OCI-LY7 (cell line): ENCODE measurements around the gene TBPL2.

ENCODE experiments used
- EZH2phosphoT487 ChIP-seq: fragments of 200-600 bp; sonication (generic); IDR thresholded peaks from 2 replicates; pipeline ENCODE4 v1.6.1; 2018; ENCODE audit warnings: low read depth, borderline replicate concordance, mild to moderate bottlenecking, mixed run types, antibody characterized with exemption, low read length, moderate library complexity, mixed read lengths
- TF ChIP-seq, protein P1 (sequence below): fragments of 200-600 bp; sonication (generic); conservative IDR thresholded peaks from 2 replicates; pipeline ENCODE4 v1.5.1; 2014; ENCODE audit warnings: mild to moderate bottlenecking, antibody characterized with exemption, low read length, moderate library complexity, mixed read lengths

DNA sequence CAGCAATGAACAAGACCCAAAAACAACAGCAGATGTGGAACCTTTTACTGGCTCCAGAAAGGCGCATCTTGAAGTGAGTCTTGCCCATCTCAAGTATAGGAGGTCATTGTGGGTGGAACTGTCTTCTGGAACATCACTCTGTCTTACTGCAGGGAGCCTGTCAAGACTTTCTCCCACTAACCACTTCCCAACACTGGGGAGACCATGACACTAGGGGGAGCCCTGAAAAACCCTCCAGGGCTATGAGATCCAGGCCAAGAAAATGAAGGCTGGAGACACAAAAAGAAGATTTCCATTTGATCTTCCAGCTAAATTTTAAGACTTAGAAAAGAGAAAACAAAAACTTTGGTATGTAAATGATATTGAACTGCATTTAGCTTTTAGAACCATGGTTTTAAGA is 15.3 kb downstream of the TBPL2 start:
- no peak for TF ChIP-seq EZH2phosphoT487
- TF ChIP-seq, protein P1, sequence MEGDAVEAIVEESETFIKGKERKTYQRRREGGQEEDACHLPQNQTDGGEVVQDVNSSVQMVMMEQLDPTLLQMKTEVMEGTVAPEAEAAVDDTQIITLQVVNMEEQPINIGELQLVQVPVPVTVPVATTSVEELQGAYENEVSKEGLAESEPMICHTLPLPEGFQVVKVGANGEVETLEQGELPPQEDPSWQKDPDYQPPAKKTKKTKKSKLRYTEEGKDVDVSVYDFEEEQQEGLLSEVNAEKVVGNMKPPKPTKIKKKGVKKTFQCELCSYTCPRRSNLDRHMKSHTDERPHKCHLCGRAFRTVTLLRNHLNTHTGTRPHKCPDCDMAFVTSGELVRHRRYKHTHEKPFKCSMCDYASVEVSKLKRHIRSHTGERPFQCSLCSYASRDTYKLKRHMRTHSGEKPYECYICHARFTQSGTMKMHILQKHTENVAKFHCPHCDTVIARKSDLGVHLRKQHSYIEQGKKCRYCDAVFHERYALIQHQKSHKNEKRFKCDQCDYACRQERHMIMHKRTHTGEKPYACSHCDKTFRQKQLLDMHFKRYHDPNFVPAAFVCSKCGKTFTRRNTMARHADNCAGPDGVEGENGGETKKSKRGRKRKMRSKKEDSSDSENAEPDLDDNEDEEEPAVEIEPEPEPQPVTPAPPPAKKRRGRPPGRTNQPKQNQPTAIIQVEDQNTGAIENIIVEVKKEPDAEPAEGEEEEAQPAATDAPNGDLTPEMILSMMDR = no peak
